GM18517 (cell line): Measurements from ENCODE around the gene SLC16A2.
A peak's percentile ranks its signal among the peaks of the same experiment; 100 is the strongest.

ENCODE experiments used
- ATAC-seq: cut with Tn5 transposase; IDR thresholded peaks from one replicate; pipeline ENCODE4 v1.9.1; 2021; ENCODE audit warnings: mild to moderate bottlenecking, moderate library complexity; ENCODE audit not compliant: unreplicated experiment

The SLC16A2 gene

DNA sequence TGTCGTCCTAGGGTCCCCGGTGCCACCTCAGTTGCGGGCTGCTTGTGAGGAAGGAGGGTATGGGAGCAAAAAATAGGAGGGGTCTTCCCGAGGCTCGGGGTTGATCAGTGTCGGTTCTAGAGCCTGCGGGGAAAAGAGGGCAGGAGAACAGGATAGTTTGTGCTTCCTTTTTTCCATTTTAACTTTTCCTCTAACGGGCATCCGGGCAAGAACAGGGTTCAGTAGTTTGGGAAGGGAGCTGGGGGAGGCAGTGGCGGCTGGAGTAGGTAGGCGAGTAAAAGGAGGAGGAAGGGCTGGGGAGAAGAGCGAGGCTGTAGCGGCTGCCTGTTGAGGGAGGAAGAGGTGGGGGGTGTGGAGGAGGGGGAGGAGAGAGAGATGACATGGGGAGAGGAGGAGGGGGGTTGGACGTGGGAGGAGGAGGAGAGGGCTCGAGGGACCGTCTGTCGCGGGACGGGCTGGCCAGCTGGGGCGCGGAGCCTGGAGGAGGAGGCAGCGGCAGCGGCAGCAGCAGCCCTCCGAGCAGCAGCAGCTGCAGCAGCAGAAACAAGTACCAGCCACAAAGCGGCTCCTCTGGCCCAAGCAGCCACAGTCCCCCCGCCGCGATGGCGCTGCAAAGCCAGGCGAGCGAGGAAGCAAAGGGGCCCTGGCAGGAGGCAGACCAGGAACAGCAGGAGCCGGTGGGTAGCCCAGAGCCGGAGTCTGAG is at the start of gene SLC16A2:
Gene SLC16A2, plus strand, starts transcription at position 458 of the 704 bp plus-strand sequence. Its CDS starts 145 bp downstream, at position 603.
- no peak for ATAC-seq

DNA sequence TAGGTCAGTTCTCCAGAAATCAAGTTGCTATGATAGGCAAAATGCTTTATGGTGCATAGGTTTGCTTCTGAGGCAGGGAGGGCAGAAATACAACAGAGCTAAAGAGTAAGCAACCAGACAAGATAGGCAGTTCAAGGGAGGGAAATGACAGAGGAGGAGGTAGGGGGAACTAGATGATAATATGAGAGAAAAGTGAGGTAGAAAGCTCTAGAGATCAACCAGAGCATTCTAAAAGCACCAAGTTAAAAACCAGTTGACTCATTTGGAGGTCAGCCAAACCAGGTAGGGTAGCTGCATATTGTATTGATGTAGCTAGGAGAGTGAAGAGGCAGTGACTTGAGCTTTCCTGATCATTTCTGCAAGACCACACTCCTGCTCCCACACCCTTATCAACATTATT is 49.0 kb upstream of the SLC16A2 start:
- ATAC-seq = no peak

DNA sequence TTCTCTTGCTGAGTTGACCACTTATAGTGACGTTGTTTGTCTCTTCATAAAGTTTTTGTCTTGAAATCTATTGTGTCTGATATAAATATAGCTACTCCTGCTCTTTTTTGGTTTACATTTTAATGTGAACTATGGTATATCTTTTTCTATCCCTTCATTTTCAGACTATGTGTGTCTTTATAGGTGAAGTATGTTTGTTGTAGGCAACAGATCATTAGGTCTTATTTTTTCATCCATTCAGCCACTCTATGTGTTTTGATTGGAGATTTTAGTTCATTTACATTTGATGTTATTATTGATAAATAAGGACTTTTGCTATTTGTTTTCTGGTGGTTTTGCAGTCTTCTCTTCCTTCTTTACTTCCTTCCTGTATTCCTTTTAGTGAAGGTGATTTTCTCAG is 44.0 kb upstream of the SLC16A2 start:
- ATAC-seq = no peak

DNA sequence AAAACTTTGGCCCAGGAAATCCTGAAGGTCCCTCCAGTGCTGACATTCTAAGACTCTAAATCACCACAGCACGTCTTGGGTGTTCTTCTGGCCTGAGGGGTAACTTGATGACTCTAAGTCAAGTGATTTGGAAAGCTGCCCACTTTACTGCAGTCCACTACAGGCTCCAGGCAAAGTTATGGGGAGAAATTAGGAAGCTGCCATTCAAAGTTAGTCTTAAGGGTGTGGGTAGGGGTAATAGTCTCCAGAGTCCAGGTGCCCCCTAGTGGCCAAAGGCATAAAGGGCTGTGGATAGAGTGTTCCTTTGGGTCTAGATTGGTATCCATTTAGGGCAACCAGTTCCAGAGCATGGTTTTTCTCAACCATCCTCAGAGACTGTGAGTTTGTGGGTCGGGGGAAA is 38.7 kb upstream of the SLC16A2 start:
- ATAC-seq = peak; percentile 77

DNA sequence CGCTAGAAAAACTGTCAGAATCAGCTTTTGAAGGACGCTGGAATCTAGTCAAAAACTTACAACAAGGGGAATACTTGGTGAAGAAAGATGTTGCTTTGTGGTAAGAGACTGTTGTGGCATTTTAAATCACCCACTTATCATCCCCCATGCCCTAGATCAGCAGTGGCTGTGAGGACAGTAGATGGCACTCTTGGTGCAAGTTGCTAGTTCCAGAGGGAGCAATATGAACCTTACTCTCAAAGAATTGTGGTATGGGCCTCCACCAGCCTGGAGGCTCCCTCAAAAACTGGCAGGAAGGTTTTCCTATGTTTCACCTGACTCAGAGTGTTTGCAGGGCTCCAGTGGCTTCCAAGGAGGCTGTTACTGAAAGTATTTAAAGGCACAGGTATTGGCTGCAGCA is 37.7 kb upstream of the SLC16A2 start:
- ATAC-seq = no peak

GRCh38 chrX:74389016-74389722 is 32.1 kb upstream of the SLC16A2 start:
- ATAC-seq = no peak

DNA sequence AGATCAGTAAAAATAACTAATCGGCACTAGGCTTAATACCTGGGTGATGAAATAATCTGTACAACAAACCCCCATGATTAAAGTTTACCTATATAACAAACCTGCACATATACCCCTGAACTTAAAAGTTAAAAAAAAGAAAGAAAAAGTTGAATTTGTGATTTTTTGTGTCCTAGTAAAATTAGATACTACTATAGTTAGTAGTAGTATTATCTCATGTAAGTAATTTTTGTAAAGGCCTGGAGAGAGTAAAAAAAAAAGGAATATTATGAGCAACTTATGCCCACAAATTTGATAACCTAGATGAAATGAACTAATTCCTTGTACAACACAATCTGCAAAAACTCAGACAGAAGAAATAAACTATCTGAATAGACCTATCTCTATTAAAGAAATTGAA is 25.7 kb upstream of the SLC16A2 start:
- ATAC-seq = no peak

DNA sequence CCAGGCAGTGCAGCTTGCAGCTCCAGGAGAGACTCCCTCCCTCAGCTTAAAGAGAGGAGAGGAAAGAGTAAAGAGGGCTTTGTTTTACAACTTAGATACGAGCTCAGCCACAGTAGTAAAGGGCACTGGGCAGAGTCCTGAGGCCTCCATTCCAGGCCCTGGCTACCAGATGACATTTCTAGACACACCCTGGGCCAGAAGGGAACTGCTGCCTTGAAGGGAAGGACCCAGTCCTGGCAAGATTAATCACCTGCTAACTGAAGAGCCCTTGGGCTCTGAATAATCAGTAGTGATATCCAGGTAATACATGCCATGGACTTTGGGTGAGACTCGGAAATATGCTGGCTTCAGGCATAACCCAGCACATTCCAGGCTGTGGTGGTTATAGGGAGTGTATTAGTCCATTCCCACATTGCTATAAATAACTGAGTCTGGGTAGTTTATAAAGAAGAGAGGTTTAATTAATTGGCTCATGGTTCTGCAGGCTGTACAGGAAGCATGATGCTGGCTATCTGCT is 15.3 kb upstream of the SLC16A2 start:
- no peak for ATAC-seq

- no peak for ATAC-seq
Measured at GRCh38 chrX:74408304-74408703, 13.0 kb upstream of the SLC16A2 start.

DNA sequence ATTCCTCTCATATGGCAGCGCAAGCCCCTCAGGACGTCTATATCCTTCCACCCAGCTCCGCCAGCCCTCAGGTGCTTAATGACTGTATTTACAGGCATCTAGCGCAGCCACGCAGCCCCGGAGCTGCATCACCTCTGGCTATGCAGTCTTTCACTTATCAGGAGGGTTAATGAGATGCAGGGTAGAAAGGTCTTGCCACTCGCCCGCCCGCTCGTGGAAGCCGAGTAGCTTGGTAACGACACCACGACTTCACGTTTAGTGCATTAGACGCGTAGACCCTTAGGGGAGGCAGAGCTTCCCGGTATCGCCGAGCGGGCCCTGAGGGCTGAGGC is 1.5 kb upstream of the SLC16A2 start:
- no peak for ATAC-seq

GRCh38 chrX:74420196-74421035 is 877 bp upstream of the SLC16A2 start:
- no peak for ATAC-seq

DNA sequence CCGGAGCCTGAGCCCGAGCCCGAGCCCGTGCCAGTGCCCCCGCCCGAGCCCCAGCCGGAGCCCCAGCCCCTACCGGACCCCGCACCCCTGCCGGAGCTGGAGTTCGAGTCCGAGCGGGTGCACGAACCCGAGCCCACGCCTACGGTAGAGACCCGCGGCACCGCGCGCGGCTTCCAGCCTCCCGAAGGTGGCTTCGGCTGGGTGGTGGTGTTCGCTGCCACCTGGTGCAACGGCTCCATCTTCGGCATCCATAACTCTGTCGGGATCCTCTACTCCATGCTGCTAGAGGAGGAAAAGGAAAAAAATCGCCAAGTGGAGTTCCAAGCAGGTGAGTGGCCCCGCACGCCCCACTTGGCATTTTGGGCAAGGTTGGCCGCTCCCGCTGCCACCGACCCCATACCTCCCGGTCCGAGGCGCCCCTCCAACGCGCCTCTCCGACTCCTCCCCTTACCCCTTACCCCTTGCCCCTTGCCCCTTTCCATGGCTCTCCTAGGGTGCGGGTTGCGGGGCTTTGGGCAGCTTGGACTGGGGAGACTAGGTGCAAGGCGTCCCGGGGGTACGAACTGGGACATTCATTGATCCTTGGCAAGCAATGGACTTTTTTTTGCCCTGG is 553 bp downstream of the SLC16A2 start:
- no peak for ATAC-seq

DNA sequence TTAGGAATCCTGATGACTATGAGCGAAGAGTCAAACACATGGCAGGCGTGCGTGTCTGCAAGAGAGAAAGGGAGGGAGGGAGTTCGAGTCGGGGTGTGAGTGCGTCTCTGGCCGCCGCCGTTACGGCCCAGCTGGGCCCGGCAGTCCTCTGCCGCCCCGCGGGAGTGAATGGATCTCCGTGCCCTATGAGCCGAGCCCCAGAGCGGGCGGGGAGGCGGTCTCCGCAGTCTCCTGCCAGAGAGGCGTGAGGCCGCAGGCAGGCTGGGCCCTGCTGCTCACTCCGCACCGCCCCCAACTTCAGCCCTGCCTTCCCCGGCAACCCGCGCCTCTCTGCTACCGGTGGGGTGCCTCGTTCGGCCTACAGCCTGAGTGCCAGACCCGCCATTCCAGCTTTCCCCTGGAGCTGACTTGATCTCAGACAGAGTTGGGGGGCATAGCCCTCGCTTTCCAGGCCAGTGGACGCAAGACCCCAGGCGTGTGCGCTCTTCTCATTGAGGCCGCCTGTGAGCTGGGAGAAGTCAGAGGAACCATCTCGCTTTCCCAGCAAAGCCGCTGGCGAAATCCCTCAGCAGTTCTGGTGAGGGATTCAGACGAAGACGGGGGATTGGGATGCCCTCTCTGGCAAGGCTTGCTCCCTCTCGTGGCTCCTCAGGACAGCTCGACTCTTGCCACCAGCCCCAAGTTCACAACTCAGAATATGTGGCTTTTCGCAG is 1.4 kb downstream of the SLC16A2 start:
- no peak for ATAC-seq

- ATAC-seq = no peak
Measured at GRCh38 chrX:74423289-74423998, 2.2 kb downstream of the SLC16A2 start.

GRCh38 chrX:74426071-74426470 is 4.8 kb downstream of the SLC16A2 start:
- no peak for ATAC-seq

DNA sequence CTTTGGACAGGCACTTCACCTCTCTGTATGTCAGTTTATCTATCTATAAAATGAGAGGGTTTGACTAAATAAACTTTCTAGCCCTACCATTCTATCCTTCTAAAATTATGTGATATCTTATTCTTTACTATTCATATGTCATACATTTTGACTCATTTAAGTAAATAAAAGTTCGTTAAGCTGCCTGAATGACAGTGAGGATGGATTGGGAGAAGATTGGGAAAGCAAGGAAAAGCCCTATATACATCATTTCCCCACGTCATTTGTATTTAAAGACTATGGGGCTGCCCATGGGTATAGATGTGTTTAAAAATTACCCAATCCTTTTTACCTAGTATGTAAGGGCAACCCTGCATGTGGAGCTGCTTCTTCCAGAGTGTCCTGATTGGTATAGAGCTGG is 5.3 kb downstream of the SLC16A2 start:
- no peak for ATAC-seq

- ATAC-seq = no peak
Measured at GRCh38 chrX:74431797-74432196, 10.5 kb downstream of the SLC16A2 start.

DNA sequence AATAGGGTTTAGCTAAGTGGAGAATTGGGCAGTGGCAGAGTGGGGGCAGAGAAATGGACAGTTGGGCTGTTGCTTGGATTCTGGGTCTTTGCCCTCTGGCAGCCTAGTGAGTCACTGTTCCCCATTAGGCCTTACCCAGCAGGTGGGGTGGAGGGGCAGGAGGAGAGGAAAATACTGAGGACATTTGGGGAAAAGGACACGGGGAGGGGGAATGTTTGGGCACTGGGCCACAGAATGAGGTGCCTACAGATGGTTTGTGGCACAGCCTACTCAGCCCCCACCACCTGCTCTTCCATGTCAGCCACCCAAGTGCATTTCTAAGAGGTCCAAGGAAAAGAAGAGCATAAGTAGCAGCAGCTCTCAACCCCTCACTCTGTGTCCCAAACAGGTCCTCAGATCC is 13.0 kb downstream of the SLC16A2 start:
- ATAC-seq = no peak

DNA sequence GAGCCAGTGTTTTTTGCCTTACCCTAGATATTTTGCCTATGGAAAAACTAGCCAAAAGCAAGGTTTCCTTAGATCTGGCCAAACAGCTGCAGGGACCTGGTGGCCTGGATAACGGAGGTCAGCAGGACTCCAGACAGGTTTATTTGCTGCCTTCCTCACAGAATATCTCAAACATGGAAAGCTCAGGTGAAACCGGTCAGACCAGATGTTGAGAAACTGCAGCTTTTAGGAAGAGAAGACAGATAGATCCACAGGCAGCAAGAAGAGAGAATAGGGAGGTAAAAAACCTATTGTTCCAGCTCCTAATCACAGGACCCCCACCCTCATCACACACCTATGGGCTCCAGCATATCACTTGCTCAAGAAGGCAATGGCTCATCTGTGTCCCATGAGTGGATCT is 16.2 kb downstream of the SLC16A2 start:
- ATAC-seq = no peak

GRCh38 chrX:74438764-74439163 is 17.5 kb downstream of the SLC16A2 start:
- no peak for ATAC-seq
